HG03457 (cell line): ENCODE measurements around the gene MEGF11.

ENCODE experiments used
- ATAC-seq: cut with Tn5 transposase; IDR thresholded peaks from one replicate; pipeline ENCODE4 v1.9.1; 2021; ENCODE audit warnings: moderate number of reproducible peaks; ENCODE audit not compliant: unreplicated experiment

The MEGF11 gene

GRCh38 chr15:65956899-65957298 is 296.7 kb downstream of the MEGF11 start:
- ATAC-seq: no peak

DNA sequence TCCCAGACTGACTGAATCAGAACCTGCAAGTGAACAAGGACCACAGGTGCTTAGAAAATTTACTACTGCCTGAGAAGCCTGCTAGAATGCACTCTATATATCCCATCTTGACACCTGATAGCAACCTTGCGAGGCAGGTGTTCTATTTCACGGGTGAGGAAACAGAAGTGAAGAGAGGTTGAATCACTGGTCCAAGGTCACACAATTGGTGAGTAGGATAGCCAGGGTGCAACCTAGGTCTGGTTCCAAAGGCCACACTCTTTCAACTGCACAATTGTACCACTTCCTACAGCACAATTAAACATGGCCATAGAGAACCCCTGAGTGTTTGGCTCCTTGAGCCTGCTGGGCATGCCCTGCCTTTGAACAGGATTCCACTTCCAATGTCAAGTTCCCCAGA is 297.2 kb downstream of the MEGF11 start:
- ATAC-seq: no peak

GRCh38 chr15:65954289-65954741 is 299.2 kb downstream of the MEGF11 start:
- ATAC-seq: no peak

GRCh38 chr15:65953622-65954021 is 299.9 kb downstream of the MEGF11 start:
- no peak for ATAC-seq

DNA sequence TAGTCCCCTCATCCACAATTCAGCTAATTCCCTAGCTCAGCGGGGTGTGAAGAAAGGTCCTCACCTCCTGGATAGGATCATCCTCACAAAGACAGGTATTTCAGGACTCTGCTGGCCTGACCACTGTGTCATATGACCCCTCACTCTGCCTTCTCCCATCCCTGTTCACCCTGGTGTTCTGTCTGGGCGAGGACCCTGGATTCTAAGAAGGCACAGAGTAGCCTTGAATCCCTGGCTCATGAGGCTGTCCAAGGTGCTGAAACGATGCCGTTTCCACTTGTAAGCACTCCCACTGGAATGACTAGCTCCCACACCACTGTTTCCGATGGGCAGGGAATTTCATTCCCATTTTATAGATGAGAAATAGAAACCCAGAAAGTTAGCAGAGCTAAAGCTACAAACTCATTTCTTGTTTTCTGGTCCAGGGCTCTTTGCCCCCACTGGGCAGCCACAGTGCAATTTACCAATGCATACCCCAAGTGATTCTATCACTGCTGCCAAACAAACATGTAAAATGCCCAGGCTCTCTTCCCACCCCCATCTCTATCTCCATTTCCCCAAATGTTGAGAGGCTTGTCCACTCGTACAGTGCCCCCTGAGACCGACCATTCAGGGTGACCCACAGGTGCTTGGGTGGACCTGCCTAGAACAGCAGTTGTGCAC is 301.0 kb downstream of the MEGF11 start:
- ATAC-seq: no peak

- no peak for ATAC-seq
Measured at GRCh38 chr15:65951007-65951406, 302.5 kb downstream of the MEGF11 start.

DNA sequence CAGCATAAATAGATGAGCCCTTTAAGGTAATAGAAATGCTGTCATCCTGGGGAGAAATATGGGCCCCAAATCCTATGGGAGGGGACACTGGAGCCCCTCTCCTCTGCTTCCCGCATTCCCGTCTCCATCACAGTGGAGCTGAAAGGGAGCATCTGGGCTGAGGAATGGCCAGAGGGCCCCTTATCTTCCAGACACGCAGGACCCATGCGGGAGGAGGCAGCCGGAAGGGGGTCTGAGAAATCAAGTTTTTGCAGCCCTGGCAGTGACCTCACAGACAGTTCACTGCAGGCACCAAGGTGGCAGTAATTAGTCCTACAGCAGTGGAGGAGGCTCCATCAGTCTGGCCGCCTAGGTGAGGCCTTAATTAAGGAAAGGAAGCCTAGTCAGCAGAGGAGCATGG is 304.1 kb downstream of the MEGF11 start:
- no peak for ATAC-seq

- no peak for ATAC-seq
Measured at GRCh38 chr15:65949011-65949410, 304.5 kb downstream of the MEGF11 start.

DNA sequence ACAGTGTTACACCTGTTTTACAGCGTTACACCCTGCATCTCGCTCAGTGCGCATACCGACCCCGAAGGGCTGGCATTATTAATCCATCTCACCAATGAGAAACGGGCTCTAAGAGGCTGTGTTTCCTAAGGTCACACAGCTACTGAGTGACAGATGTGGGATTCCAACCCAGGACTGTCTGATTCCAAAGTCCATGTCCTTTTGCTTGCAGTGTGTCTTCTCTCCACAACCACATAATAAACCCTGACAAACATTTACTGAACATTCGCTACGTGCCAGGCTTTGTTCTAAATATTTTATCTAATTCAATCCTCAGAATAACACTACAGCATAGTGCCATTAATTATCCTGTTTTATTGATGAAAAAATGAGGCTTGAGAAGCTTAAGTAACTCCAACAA is 305.2 kb downstream of the MEGF11 start:
- no peak for ATAC-seq

DNA sequence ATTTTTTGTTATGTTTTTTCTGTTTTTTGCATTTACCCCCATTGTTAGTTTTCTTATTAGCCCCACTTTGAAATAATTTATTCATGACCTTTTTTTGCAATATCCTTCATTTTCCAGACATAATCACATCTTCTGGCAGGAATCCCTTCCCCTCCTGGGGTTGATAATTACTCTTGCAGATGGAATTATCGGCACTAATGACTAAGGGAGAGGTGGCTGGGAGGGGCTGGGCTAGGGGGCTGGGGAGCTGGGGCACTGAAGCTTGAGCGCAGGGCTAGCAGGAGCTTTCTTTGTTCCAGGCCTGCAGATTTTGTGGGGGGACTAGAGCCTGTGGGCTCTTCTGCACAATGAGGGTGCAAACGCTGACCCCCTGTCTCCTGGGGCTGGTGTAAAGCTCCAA is 306.5 kb downstream of the MEGF11 start:
- ATAC-seq: no peak

DNA sequence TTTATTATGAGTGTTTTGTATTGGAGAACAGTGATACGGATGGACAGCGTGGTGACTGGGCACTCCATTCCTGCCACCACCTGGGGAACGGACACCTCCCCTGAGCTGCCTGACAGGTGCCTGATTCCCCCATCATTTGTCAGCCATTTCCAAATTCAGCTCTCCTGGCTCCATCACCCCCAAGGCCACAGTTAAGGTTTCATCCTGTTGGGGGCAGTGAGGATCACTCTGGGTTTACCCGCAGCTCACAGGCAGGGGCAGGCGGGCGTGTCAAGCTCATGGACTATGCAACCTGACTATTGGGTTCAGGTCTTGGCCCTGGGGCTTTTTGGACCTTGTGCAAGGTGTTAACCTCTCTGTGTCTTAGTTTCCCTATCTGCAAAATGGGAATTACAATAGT is 307.9 kb downstream of the MEGF11 start:
- no peak for ATAC-seq

- no peak for ATAC-seq
Measured at GRCh38 chr15:65944404-65944803, 309.1 kb downstream of the MEGF11 start.

DNA sequence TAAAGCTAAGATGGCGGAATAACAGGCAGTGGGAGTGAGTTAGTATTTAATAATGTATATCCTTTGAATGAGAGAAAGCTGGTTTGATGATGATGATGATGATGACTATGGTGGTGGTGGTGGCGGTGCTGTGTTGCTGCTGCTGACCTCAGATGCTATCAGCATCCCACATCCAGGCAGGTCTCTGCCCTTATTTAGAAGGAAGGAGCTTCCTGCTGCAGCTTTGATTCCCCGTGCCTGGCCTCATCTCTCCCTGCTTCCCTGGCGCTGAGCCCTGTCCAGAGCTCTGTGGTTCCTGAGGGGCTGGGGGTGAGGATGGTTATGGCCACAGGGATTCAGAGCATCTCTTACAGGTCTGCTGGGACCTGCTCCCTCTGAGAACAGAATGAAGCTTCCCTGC is 311.1 kb downstream of the MEGF11 start:
- no peak for ATAC-seq

DNA sequence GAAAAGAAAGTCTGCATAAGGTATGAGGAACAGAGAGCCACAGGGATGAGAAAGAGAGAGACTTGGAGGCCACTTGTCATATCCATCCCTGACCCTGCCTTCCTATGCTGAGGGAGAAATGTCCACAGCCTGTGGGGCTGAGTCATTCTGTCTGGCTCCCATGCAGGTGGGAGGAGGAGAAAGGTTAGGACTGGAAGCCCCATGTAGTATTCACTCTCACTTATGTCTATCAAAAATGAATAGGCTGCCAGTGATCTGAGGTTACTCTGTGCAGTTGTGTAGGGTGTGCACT is 313.0 kb downstream of the MEGF11 start:
- ATAC-seq: no peak

- no peak for ATAC-seq
Measured at GRCh38 chr15:65939901-65940617, 313.5 kb downstream of the MEGF11 start.

GRCh38 chr15:65938604-65939003 is 314.9 kb downstream of the MEGF11 start:
- ATAC-seq: no peak

DNA sequence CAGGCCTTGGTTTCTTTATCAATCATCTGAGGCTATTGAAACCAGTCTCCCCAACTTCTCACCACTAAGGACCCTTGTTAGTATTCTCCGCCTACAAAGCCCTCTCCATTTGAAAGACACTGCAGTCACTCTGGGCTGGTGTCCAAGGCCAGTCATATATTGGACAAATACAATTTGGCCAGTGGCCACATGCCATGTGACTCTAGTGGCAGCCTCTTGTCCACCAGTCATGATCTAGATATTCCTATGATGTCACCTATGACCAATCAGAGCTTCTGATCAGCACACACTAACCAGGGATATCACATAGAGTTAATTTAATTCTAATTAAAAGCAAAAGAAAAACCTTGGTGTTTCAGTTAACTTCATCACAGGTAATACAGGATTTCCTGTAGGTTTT is 316.1 kb downstream of the MEGF11 start:
- ATAC-seq: no peak

DNA sequence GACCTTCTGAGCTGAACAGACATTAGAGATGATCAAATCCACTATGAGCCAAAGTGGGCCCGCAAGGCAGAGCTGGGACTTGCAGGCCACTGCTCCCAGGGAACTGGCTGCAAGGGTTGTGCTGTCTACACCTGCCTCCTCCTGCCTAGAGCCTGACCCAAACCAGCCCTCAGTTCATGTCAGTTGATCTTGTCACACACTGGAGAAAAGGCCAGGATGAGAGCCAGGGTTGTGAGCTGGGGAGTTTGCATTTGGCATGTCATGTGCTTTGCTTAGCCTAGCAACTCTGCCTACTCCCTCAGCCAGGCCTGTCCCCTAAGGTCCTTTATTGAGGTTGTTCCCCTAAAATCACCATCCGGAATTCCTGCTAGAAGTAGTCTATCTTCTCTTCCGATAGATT is 316.5 kb downstream of the MEGF11 start:
- ATAC-seq: no peak

GRCh38 chr15:65936282-65936681 is 317.3 kb downstream of the MEGF11 start:
- no peak for ATAC-seq

DNA sequence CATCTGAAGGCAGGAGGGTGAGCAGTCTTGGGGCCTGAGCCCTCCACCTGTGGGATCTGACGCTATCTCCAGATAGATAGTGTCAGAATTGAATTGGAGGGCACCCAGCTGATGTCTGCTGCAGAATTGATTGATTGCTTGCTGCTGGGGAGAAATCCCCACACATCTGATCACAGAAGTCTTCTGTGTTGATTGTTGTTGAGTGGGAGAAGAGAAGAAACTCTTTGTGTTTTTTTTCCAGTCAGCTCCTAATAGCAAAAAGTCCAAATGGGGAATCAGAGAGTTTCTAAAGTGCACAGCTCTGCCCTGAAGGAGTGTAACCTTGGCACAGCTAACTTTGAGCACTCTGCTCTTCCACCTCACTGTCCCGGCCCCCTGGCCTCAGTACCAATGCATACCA is 318.2 kb downstream of the MEGF11 start:
- ATAC-seq: no peak

- ATAC-seq: no peak
Measured at GRCh38 chr15:65931221-65931620, 322.3 kb downstream of the MEGF11 start.

DNA sequence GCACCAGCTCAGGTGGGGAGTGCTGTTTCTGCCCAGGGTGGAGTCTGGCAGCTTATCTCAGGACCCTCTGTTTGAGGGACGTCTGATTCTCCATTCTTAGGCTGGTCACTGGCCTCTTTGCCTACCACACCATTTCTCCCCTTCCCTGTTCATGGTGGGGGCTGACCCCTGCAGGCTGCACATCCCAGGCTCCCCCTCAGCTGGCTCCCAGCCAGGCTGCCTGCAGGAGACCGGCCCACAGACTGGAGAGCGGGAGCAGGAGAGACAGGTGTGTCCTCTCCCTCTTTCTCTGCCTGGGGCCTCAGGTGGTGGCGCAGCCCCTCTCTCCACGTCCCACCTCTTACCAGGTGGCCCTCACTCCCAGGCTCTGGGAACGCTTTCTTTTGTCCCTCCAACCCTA is 323.4 kb downstream of the MEGF11 start:
- no peak for ATAC-seq

DNA sequence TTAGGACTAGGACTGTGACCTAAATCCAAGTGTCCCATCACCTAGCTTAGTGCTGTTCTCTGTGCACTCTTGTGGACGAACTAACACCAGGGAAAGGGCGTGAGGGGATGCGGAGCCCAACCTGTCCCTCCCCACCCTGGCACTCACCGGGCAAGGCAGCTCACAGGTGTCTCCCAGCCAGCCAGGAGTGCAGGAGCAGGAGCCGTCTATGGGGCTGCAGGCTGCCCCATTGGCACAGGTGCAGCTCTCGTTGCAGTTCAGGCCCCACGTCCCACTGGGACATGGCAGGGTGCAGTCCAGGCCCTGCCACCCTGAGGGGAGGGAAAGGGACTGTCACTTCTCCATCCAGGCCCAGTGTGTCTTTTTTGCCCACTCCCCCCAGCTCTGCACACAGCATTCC is 324.0 kb downstream of the MEGF11 start:
- ATAC-seq: no peak
